Parathyroid adenoma (tissue), 2 donors: ENCODE measurements around the gene MATCAP1.
A peak's percentile ranks its signal among the peaks of the same experiment; 100 is the strongest.

Experiments
- H2AFZ ChIP-seq: fragments of 300-600 bp; sonication (generic); one replicate; pipeline ENCODE4 v1.7.0; 2017; ENCODE audit warnings: antibody characterized with exemption, mild to moderate bottlenecking
- H3K27ac ChIP-seq: fragments of 300-600 bp; sonication (generic); one replicate; pipeline ENCODE4 v1.7.0; 2017
- H3K27me3 ChIP-seq: fragments of 300-600 bp; sonication (generic); one replicate; pipeline ENCODE4 v1.7.0; 2017; ENCODE audit warnings: low read length; ENCODE audit not compliant: control insufficient read depth, insufficient read depth
- H3K36me3 ChIP-seq: fragments of 300-600 bp; sonication (generic); one replicate; pipeline ENCODE4 v1.7.0; 2017; ENCODE audit warnings: low read length; ENCODE audit not compliant: control insufficient read depth, insufficient read depth
- H3K4me1 ChIP-seq: fragments of 300-600 bp; sonication (generic); one replicate; pipeline ENCODE4 v1.7.0; 2017; ENCODE audit warnings: control low read depth
- H3K4me2 ChIP-seq: fragments of 300-600 bp; sonication (generic); one replicate; pipeline ENCODE4 v1.7.0; 2017; ENCODE audit warnings: low read length
- H3K4me3 ChIP-seq: fragments of 300-600 bp; sonication (generic); one replicate; pipeline ENCODE4 v1.7.0; 2017; ENCODE audit warnings: low read depth, low read length
- H3K79me2 ChIP-seq: fragments of 300-600 bp; sonication (generic); one replicate; pipeline ENCODE4 v1.7.0; 2017; ENCODE audit warnings: control low read depth
- H3K9ac ChIP-seq: fragments of 300-600 bp; sonication (generic); one replicate; pipeline ENCODE4 v1.7.0; 2017; ENCODE audit warnings: mild to moderate bottlenecking
- H3K9me3 ChIP-seq: fragments of 300-600 bp; sonication (generic); one replicate; pipeline ENCODE4 v1.7.0; 2017; ENCODE audit warnings: low read length; ENCODE audit not compliant: control insufficient read depth
- CTCF ChIP-seq: fragments of 300-600 bp; sonication (generic); IDR thresholded peaks from one replicate; pipeline ENCODE4 v1.7.0; 2017; ENCODE audit warnings: antibody characterized with exemption, mild to moderate bottlenecking
- donor health status: primary hyperparathyroidism.

Gene MATCAP1

GRCh38 chr16:67212766-67213165, 29.0 kb upstream of the MATCAP1 start:
- H3K4me1 ChIP-seq, result peaks cover 30% of the 10 kb centered on the region
- TF ChIP-seq CTCF, result no peak
- no peaks in the 10 kb centered on the region for H3K79me2 ChIP-seq
- H3K27me3 ChIP-seq, result no peaks in the 10 kb centered on the region
- H2AFZ ChIP-seq, result no peak overlapping the region
- no peaks in the 10 kb centered on the region for H3K9me3 ChIP-seq
- H3K4me3 ChIP-seq, result no peak overlapping the region
- peak overlapping the region; percentile 59 for H3K27ac ChIP-seq
- H3K4me2 ChIP-seq, result no peak overlapping the region
- no peaks in the 10 kb centered on the region for H3K36me3 ChIP-seq
- no peak overlapping the region for H3K9ac ChIP-seq

GRCh38 chr16:67211674-67212073, 27.9 kb upstream of the MATCAP1 start:
- no peak overlapping the region for H3K4me2 ChIP-seq
- no peak overlapping the region for H3K4me3 ChIP-seq
- H3K9ac ChIP-seq, result no peak overlapping the region
- H3K79me2 ChIP-seq, result no peaks in the 10 kb centered on the region
- H3K27me3 ChIP-seq, result no peaks in the 10 kb centered on the region
- TF ChIP-seq CTCF, result no peak
- no peak overlapping the region for H2AFZ ChIP-seq
- no peaks in the 10 kb centered on the region for H3K36me3 ChIP-seq
- no peaks in the 10 kb centered on the region for H3K9me3 ChIP-seq
- H3K4me1 ChIP-seq, result peaks cover 30% of the 10 kb centered on the region
- peak overlapping the region; percentile 86 for H3K27ac ChIP-seq

GRCh38 chr16:67210069-67210937, 26.5 kb upstream of the MATCAP1 start:
- Histone ChIP-seq H3K9ac (no peak overlapping the region), H3K27me3 (no peaks in the 10 kb centered on the region), H3K79me2 (no peaks in the 10 kb centered on the region), H2AFZ (peak overlapping the region; percentile 72), H3K27ac (peak overlapping the region; percentile 86), H3K4me3 (no peak overlapping the region), H3K36me3 (no peaks in the 10 kb centered on the region), H3K4me1 (peaks cover 30% of the 10 kb centered on the region), H3K9me3 (no peaks in the 10 kb centered on the region), H3K4me2 (no peak overlapping the region)
- no peak for TF ChIP-seq CTCF

GRCh38 chr16:67209565-67209964, 25.8 kb upstream of the MATCAP1 start:
- Histone ChIP-seq H3K4me2 (no peak overlapping the region), H3K36me3 (no peaks in the 10 kb centered on the region), H3K9me3 (no peaks in the 10 kb centered on the region), H3K79me2 (no peaks in the 10 kb centered on the region), H2AFZ (no peak overlapping the region), H3K27me3 (no peaks in the 10 kb centered on the region), H3K4me1 (peaks cover 33% of the 10 kb centered on the region), H3K27ac (peak overlapping the region; percentile 86), H3K9ac (no peak overlapping the region), H3K4me3 (no peak overlapping the region)
- no peak for TF ChIP-seq CTCF
